GM12873 (cell line): ENCODE measurements around the gene S100A12.

Source experiments
- CTCF ChIP-seq: IDR thresholded peaks from 2 replicates; pipeline ENCODE4 v1.5.1; 2012; ENCODE audit warnings: low read depth, mild to moderate bottlenecking, moderate library complexity, low read length, control low read depth; ENCODE audit not compliant: insufficient read depth; ENCODE audit errors: missing control alignments

The S100A12 gene

GRCh38 chr1:153375511-153375910, at the start of gene S100A12:
Gene S100A12, minus strand, starts transcription at chr1:153375621. Its CDS starts 1,029 bp downstream, at chr1:153374592.
- TF ChIP-seq CTCF = no peak

DNA sequence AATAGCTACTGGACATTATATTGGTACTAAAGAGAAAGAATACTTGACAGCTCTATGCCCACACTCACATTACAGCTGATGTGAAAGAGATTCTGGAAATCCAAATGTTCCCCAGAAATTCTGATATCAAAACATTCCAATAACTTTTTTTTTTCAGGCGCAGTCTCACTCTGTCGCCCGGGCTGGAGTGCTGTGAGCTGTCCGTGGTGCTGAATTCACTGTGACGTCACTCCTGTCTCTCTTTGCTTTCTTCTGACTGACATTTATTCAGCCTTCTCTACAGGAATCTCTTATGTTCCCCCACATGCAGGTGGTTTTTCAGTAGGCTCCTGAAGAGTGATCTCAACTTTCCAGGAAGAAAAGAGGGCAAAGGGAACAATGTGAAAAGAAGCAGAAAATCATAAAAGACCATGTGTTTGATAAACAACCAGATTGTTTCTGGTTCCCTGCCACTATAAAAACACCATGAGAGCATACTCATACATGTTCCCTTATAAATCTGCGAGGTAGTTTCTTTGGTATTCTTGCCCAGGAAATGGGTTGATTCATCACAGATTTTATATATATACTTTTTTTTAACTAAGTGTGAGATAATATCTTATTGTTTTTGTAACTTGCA, 47.1 kb upstream of the S100A12 start:
- no peak for TF ChIP-seq CTCF

- TF ChIP-seq CTCF = no peak
Measured at GRCh38 chr1:153420306-153420705, 44.9 kb upstream of the S100A12 start.

DNA sequence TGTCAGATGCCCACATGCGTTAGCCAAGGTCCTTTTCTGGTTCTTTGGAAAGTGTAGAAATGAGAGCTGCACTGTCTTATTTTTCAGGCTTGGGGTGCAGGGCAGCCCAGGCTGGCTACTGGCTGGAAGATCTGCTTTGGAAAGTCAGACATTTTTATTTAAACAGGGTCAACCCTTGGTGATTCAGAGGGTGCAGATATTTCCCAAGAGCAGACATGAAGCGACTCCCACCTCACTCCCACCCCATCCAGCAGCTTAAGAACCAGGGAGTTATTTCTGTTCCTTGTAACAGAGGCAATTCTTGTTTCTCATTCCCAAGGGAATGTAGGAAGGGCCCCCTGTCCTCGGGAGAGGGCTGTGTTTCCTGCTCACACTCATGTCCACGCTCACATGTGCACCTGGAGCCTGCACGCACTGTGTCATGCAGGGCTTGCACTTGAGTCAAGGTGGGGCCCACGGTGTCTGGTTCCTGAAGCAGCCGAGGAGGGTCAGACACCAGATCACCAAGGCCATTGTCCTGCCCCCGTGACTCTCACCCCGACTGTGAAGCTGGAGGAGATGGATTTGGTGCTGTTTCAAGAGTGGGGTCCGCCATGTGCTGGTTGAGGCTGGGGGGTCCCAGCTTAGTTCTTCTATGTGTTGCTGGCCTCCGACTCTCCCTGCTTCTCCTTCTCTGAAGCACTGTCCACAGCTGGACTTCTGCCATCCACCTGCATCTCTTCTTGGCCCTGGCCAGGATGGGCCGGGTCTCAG, 41.9 kb upstream of the S100A12 start:
- no peak for TF ChIP-seq CTCF

DNA sequence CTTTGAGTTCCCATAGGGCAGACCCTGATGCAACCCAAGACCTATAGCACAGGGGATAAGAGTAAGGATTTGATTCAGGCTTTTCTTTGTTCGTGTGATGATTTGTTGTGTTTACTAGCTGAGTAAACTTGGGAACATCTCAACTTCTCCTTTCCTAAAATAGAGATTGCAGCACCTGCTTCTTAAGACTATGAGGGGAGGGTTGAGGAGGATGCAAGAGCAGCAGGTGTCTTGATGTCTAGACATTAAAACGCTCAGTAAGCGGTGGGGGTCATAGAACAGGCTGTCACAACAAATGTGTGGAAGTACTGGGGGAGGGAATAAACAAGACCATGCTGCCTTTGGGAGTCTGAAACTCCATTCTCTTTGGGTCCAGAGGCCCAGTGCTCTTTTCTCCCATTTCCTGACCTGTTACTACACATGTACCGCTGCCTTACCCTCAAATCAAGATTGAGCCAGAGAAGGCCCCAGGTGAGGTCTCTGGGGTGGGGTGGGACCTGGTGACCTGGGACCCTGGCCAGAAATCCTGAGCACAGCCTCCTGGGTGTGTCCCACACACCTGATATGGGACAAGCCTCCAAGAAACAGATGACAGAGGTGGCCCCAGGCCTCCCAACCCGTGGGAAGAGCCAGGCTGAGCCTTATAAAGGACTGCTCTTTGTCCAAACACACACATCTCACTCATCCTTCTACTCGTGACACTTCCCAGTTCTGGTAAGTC, 40.6 kb upstream of the S100A12 start, which contains the start of gene S100A7A:
Gene S100A7A, plus strand, starts transcription at position 671 of the 721 bp plus-strand sequence. CDS start 1,563 bp downstream, outside the sequence.
- TF ChIP-seq CTCF = no peak

DNA sequence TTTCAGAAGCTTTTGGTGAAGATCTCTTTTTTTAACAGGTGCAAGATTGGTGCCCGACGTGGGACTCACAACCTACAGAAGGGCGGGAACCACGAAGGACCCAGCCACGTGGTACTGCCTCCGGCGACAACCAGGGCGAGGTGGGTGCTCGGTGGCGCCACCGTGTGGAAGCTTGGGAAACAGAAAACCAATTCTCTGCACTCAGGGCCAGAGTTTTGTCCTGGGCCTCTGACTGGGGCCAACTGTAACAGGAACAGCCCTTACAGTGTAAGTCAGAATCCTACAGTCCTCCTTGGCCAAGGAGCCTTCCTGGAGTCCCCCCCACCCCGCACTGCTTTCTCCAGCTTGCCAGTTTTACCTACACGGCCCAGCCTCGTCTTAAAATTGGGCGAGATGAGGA, 29.3 kb upstream of the S100A12 start:
- TF ChIP-seq CTCF = peak; percentile 67

GRCh38 chr1:153404086-153404635, 28.7 kb upstream of the S100A12 start:
- TF ChIP-seq CTCF = no peak
